ENCODE results near the gene NNAT. TPM values are rescaled to one million over a fixed set of nuclear protein-coding genes. Genes with fewer than 3 reads are reported as not detected.

Gene NNAT
- total and polyA plus RNA-seq, 3 experiments from 2014 or later: 0.33 TPM; not detected in 2

- POLR2A ChIA-PET: no interaction called here
These were observed 3.0 kb upstream of the NNAT start for GRCh38 chr20:37518059-37518458.

DNA sequence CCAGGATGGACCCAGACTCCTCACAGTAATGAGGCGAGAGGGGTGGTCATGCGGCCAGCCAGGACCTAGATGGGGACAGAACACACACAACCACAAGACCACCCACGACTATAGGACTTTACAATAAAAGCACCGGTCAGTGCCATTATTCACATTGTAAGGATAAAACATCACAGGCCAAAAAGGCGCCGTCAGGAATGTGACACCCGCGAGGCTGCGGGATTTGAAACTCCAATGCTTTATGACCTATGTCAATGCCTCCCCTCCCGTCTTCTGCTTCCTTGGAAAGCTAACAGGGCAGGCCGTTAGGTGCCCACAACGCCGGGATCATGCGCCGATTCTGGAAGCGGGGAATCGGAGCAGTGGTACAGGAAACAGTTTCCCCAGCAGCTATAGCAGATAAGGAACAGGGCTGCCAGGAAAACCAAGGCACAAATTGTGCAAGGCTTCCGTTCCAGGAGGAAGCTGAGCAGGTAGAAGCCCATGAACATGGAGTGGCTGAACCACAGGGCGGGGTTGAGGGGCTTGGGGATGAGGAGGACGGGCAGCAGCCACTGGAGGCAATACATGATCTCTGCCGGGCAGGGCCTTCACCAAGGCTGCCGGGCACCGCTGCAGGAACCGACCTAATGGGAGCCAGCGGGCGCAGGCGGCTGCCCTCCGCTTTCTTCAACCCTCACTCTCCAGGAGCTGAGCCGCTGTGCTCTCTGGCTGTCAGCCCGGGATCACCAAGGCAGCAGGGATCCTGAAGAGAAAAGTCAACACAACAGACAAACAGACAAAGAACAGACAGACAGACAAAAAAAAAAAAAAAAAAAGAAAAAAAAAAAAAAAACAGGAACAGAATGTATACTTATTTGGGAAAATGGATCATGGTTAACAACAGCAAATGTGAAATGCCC lies 2.2 kb upstream of the NNAT start:
- no peak for DNase-seq
- Mint-ChIP-seq H3K4me1 (peaks cover 33 to 76% (median 44%) of the 10 kb centered on the region in 3 donors), H3K9me3 (no peaks in the 10 kb centered on the region), H3K27me3 (no peaks in the 10 kb centered on the region), H3K27ac (no peak overlapping the region), H3K36me3 (peaks cover 10 to 72% (median 12%) of the 10 kb centered on the region in 3 donors), H3K4me3 (peak overlapping the region in 1 of 7 donors; percentile 55)
- H3K9me3 ChIP-seq (ENCODE audit: low read length): no peaks in the 10 kb centered on the region
- POLR2A ChIA-PET: no interaction called here
- H3K36me3 ChIP-seq (ENCODE audit: insufficient read depth, low read length): peaks cover 7% of the 10 kb centered on the region
- H3K4me1 ChIP-seq (ENCODE audit: insufficient read depth, low read length): peaks cover 4% of the 10 kb centered on the region
- no peak overlapping the region for H3K4me3 ChIP-seq (ENCODE audit: low read length)
- CTCF ChIA-PET: no interaction called here
- no peaks in the 10 kb centered on the region for H3K27me3 ChIP-seq (ENCODE audit: insufficient read depth, low read length, poor library complexity, severe bottlenecking)
- H3K27ac ChIP-seq (ENCODE audit: low read depth, low read length): no peak overlapping the region

More at GRCh38 chr20:37518059-37518458, 3.0 kb upstream of the NNAT start:
- Mint-ChIP-seq H3K4me3 (peak overlapping the region in 1 of 7 donors; percentile 55), H3K9me3 (no peaks in the 10 kb centered on the region), H3K36me3 (peaks cover 8 to 71% (median 12%) of the 10 kb centered on the region in 3 donors), H3K27me3 (no peaks in the 10 kb centered on the region), H3K27ac (no peak overlapping the region), H3K4me1 (peaks cover 28 to 69% (median 36%) of the 10 kb centered on the region in 3 donors)
- Histone ChIP-seq H3K9me3 (ENCODE audit: low read length) (no peaks in the 10 kb centered on the region), H3K27me3 (ENCODE audit: insufficient read depth, low read length, poor library complexity, severe bottlenecking) (no peaks in the 10 kb centered on the region), H3K4me3 (ENCODE audit: low read length) (no peak overlapping the region), H3K27ac (ENCODE audit: low read depth, low read length) (no peak overlapping the region), H3K4me1 (ENCODE audit: insufficient read depth, low read length) (peaks cover under 1% of the 10 kb centered on the region), H3K36me3 (ENCODE audit: insufficient read depth, low read length) (peaks cover 7% of the 10 kb centered on the region)
- no peak for DNase-seq
- CTCF ChIA-PET: interaction anchor here (0.6 kb wide), 1 partner anchor 15 kb away, joined by 4 read pairs; no protein-coding TSS in a partner anchor

DNA sequence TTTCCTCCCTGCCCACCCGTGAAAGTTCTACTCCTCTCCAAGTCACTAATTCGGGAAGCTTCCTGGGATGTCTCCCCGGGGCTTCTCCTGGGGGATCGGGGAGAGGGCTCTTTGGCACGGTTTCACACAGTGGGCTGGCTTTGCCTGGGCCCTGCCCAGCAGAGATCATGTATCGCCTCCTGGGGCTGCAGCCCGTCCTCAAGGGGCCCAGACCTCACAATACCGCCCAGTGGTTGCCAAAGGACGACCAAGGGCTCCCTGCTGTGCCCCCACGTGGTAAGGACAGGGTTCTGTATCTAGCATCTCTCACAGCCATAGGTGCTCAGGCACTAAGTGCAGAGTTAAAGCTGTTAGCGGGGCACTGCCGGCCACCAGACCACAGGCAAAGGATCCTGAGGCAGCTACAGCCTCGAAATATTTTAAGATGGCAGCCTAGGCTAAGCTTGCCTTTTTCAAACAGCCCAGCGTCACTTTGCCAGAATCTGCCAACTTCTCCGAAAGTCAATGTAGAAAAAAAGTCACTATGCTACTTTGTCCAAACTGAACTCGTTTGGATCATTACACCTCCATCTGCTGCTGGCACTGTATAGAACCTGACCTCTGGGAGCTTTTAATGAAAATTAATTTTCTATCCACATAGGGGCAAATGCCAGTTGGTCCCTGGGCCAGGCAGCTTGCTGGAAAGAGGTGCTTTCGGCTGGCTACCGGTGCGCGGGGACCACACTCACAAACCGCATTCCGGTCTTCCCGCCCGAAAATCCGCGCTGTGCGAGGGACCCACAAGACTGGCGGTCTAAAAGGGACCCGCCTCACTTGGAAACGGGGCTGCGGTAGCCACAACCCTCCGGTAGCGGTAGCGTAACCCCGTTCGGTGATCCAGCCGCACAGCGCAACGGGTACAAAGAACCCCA lies 1.3 kb upstream of the NNAT start:
- Histone ChIP-seq H3K27me3 (ENCODE audit: insufficient read depth, low read length, poor library complexity, severe bottlenecking) (no peaks in the 10 kb centered on the region), H3K36me3 (ENCODE audit: insufficient read depth, low read length) (no peaks in the 10 kb centered on the region), H3K9me3 (ENCODE audit: low read length) (no peaks in the 10 kb centered on the region), H3K4me3 (ENCODE audit: low read length) (no peak overlapping the region), H3K27ac (ENCODE audit: low read depth, low read length) (no peak overlapping the region), H3K4me1 (ENCODE audit: insufficient read depth, low read length) (peaks cover 11% of the 10 kb centered on the region)
- ChIA-PET CTCF (no interaction called here), POLR2A (interaction anchor here (0.6 kb wide), 1 partner anchor 420 kb away, joined by 10 read pairs; no protein-coding TSS in a partner anchor)
- H3K4me3 Mint-ChIP-seq: peak overlapping the region in 2 of 7 donors; percentile 44 to 65
- DNase-seq: no peak
- H3K27ac Mint-ChIP-seq: no peak overlapping the region
- H3K36me3 Mint-ChIP-seq: peaks cover 7 to 63% (median 14%) of the 10 kb centered on the region in 3 donors
- H3K27me3 Mint-ChIP-seq: no peaks in the 10 kb centered on the region
- no peaks in the 10 kb centered on the region for H3K9me3 Mint-ChIP-seq
- peaks cover 41 to 82% (median 48%) of the 10 kb centered on the region in 3 donors for H3K4me1 Mint-ChIP-seq

DNA sequence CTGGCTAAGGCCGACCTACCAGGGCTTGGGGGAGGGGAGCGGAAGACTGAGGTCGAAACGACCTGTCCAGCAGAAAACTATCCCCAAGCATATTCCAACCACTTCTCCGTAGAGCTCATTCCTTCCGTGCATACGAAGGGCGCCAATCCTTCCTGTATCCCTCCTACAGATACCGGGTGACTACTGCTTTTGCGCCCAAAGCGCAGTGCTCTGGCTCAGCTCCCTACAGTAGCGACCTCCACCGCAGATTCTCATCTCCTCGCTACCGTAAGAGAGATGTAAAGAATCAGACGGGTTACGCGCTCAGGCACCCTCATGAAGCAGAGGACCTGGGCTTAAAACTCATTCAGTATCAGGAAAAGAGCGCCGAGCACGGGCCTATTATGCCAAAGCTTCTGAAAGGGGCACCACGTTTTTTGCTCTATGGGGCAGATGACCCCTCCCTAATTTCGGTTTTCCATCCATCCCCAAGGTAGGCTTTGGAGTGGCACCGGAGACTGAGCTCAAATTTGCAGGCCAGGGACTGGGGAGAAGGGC lies 563 bp upstream of the NNAT start:
- Mint-ChIP-seq H3K27ac (no peak overlapping the region), H3K9me3 (no peaks in the 10 kb centered on the region), H3K4me3 (peak overlapping the region in 6 of 7 donors; percentile 41 to 67 (median 54)), H3K27me3 (peaks cover 0 to 3% of the 10 kb centered on the region in 2 donors), H3K36me3 (peaks cover 5 to 58% (median 16%) of the 10 kb centered on the region in 3 donors), H3K4me1 (peaks cover 48 to 85% (median 53%) of the 10 kb centered on the region in 3 donors)
- CTCF ChIA-PET: no interaction called here
- DNase-seq: no peak
- Histone ChIP-seq H3K4me3 (ENCODE audit: low read length) (no peak overlapping the region), H3K9me3 (ENCODE audit: low read length) (no peaks in the 10 kb centered on the region), H3K4me1 (ENCODE audit: insufficient read depth, low read length) (peaks cover 18% of the 10 kb centered on the region), H3K36me3 (ENCODE audit: insufficient read depth, low read length) (no peaks in the 10 kb centered on the region), H3K27me3 (ENCODE audit: insufficient read depth, low read length, poor library complexity, severe bottlenecking) (no peaks in the 10 kb centered on the region), H3K27ac (ENCODE audit: low read depth, low read length) (no peak overlapping the region)
- POLR2A ChIA-PET: interaction anchor here (0.6 kb wide), 1 partner anchor 421 kb away, joined by 10 read pairs; no protein-coding TSS in a partner anchor

- no peak overlapping the region for H3K4me3 Mint-ChIP-seq
- DNase-seq: no peak
- CTCF ChIA-PET: no interaction called here
- H3K4me1 ChIP-seq (ENCODE audit: insufficient read depth, low read length): peaks cover 34% of the 10 kb centered on the region
- no peaks in the 10 kb centered on the region for H3K9me3 Mint-ChIP-seq
- peaks cover 58 to 89% (median 64%) of the 10 kb centered on the region in 3 donors for H3K4me1 Mint-ChIP-seq
- no peak overlapping the region for H3K4me3 ChIP-seq (ENCODE audit: low read length)
- no peaks in the 10 kb centered on the region for H3K27me3 ChIP-seq (ENCODE audit: insufficient read depth, low read length, poor library complexity, severe bottlenecking)
- no peak overlapping the region for H3K27ac ChIP-seq (ENCODE audit: low read depth, low read length)
- peak overlapping the region in 1 of 8 donors; percentile 52 for H3K27ac Mint-ChIP-seq
- peaks cover 5 to 44% (median 12%) of the 10 kb centered on the region in 3 donors for H3K36me3 Mint-ChIP-seq
- POLR2A ChIA-PET: no interaction called here
- peaks cover 0 to 3% of the 10 kb centered on the region in 2 donors for H3K27me3 Mint-ChIP-seq
- H3K36me3 ChIP-seq (ENCODE audit: insufficient read depth, low read length): no peaks in the 10 kb centered on the region
- no peaks in the 10 kb centered on the region for H3K9me3 ChIP-seq (ENCODE audit: low read length)
These were observed 1.4 kb downstream of the NNAT start for GRCh38 chr20:37522260-37523011.

GRCh38 chr20:37523012-37523391 lies 2.0 kb downstream of the NNAT start:
- Histone ChIP-seq H3K9me3 (ENCODE audit: low read length) (no peaks in the 10 kb centered on the region), H3K4me3 (ENCODE audit: low read length) (no peak overlapping the region), H3K27me3 (ENCODE audit: insufficient read depth, low read length, poor library complexity, severe bottlenecking) (no peaks in the 10 kb centered on the region), H3K4me1 (ENCODE audit: insufficient read depth, low read length) (peaks cover 34% of the 10 kb centered on the region), H3K27ac (ENCODE audit: low read depth, low read length) (no peak overlapping the region), H3K36me3 (ENCODE audit: insufficient read depth, low read length) (no peaks in the 10 kb centered on the region)
- ChIA-PET CTCF (no interaction called here), POLR2A (no interaction called here)
- Mint-ChIP-seq H3K27me3 (peaks cover 0 to 4% of the 10 kb centered on the region in 2 donors), H3K9me3 (no peaks in the 10 kb centered on the region), H3K4me3 (peak overlapping the region in 2 of 7 donors; percentile 0 to 36), H3K4me1 (peaks cover 58 to 88% (median 59%) of the 10 kb centered on the region in 3 donors), H3K27ac (peak overlapping the region in 3 of 8 donors; percentile 9 to 73 (median 52)), H3K36me3 (peaks cover 4 to 44% (median 12%) of the 10 kb centered on the region in 3 donors)
- DNase-seq: no peak

Data from CD8-positive, alpha-beta memory T cell (primary cell).